ENCODE data around the gene RPGRIP1.
A peak's percentile ranks its signal among the peaks of the same experiment; 100 is the strongest.
"Not testable (repeated sequence)": the region's sequence is repeated elsewhere in the genome, so short reads cannot be mapped to it uniquely, and the experiment has no call there.

RPGRIP1 gene

DNA sequence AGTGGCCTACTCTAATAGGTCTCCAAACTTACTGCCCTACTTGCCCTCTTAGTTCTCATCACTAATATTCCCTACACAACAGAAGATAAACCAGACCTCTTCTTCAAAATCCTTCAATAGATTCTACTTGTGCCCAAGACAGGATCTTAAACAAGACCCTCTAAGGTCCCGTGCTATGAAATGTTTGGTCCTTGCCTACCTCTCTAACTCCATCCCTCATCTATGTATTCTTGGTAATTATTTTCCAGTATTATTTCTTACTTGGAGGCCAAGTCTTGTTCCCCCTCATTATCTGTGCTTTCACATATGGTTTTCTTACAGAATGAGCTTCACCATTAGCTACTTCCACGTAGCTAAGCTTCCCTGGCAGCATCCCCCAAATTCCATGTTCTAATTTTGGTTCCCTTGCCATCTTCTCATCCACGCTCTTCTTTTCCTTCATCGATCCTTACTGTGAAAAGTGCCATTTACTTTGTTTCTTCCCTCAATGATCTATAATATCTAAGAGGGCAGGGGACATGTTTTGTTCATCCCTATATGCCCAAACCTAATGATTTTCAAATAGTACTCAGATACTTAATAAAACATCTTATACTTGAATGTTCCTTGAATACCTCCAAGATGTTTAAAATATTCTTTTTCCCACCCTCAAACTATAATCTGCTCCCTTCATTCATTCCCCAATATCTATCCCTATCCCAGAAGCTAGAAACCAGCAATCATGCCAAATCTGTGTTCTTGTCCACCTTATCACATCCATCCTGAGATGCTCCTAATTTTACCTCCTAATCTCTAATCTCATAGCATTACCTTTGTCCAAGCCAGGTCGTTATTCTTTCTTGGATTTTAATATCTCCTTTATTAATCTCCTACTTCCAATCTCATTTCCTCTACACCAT is 20.7 kb upstream of the RPGRIP1 start:
- no peak for DNase-seq

GRCh38 chr14:21261824-21262223 is 18.1 kb upstream of the RPGRIP1 start:
- no peak for DNase-seq

- no peak for DNase-seq
These were observed 17.5 kb upstream of the RPGRIP1 start for GRCh38 chr14:21262410-21262809.

DNA sequence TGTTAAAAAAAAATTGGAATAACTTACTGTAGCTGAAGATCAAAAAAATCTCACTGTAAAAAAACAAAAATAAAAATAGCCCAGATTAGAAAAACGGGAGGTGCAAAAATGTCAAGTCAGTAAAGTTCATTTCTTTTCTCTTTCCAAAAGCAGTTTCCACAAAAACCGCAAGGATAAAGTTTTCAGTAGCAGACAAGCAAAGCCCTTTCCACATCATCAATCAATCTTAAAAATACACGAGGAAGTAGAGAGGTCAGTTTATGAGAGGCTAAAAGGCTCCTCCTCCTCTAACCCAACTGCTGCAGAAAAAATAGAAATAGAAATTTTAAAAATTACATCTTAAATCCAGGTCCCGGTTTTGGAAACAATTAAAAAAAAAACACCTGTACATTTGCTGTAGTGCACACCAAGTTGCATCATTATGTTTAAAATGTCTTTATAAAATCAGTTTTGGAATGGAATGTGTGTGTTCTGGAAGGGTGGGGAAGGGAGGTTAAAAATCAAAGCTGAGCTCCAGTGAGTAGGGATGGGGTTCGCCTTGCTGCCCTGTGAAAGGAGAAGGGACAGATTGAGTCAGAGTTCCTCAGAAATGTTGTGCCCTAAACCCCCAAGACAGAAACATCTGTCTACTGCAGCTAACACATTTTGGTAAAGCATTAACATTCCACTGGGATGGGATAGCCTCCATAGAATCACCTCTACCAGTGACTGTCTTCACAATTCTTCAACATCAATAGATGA is 16.4 kb upstream of the RPGRIP1 start:
- no peak for DNase-seq

DNA sequence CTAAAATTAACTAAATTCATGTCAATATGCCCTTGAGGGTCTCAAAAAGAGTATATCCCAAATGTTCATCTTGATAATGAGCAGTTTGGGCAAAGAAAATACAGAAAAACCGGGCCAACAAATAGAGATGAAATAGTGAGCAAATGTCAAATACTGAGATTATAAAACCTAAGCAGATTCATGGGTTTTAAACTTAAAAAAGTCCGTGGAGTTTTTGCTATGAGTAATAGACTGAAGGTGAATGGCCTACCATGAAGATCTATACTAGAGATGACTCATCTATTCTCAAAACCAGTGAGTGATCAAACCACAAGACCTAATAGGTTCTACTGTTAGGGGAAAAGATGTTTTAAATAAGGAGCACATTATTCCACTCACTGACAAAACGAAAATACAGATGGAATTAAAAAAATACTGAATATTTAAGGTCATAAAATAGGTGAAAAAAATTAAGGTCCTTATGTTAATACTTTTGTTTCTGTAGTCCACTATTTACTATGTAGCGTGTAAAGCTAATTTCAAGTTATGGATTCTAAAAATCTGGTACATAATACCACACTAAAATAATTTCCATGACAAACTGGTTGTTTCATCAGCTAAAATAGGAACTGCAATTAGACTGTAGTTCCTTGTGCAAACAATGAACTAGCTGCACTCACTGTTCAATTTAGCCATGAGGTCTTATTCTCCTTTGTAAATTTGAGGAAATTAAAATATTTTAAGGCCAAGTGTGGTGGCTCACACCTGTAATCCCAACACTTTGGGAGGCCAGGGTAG is 15.7 kb upstream of the RPGRIP1 start:
- no peak for DNase-seq

GRCh38 chr14:21267431-21267845 is 12.4 kb upstream of the RPGRIP1 start:
- DNase-seq, result no peak

DNA sequence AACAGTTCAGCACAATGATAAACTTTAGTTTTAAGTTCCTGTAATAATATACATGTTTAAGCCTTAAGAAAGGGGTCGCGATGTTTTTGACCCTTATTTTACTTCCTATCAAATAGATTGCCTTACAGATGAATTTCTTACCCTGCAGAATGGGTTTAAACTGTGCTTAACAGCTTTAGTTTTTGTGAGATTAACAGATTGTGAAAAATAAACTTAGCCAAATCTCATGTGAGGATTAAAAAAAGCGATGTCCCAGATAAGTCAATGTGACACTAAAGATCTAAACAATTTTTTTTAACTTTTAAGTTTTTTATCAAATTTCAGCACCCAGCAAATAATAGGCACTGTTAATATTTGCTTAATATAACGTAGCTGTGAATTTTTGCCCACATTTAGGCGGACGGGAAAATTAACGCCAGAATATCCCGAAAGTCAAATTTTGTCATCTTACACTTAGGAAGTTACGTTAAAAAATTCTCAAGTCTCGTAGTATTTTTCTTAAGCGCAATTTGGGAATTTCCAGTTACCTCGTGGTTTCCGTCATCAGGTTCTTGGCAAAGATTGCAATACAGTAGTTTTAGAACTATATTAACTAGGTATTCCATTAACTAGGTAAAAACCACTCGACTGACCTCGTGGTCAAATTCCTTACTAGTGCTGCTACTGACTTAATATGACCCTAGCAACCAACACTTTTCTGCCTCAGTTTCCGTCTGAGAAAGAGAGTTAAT is 11.8 kb upstream of the RPGRIP1 start:
- no peak for DNase-seq

DNA sequence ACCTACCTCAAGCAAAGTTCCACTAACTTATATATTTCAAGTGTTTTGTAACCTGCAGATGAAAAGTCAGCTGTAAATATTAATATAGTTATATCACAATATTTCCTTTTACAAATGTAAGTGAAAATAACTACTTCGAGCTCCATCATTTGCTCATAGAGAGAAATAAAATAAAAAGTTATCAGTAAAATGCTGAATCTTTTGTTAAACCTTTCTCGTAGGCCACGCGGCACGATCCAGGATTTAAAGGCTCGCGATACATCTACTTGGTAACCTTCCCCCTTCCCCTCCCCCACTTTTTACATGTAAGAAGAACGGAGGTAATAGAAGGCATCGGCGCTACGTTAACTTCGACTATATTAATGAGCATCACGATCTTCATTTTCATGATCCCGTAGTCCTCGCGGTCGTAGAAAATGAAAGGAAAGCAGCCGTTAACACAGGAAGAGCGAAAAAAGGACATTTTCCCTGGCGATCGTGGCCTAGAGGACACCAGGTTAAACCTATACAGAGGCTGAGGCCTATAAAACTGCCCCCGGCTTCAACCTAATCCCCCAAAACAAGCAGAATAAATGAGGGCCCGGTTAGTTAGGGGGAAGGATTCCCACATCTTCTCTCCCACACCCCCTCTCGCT is 11.1 kb upstream of the RPGRIP1 start:
- no peak for DNase-seq

GRCh38 chr14:21269252-21270046 is 10.4 kb upstream of the RPGRIP1 start, which contains the start of gene HNRNPC:
Gene HNRNPC, minus strand, starts transcription at chr14:21269442. Its CDS starts 35,249 bp downstream, at chr14:21234193.
- DNase-seq, result peak; percentile 100

DNA sequence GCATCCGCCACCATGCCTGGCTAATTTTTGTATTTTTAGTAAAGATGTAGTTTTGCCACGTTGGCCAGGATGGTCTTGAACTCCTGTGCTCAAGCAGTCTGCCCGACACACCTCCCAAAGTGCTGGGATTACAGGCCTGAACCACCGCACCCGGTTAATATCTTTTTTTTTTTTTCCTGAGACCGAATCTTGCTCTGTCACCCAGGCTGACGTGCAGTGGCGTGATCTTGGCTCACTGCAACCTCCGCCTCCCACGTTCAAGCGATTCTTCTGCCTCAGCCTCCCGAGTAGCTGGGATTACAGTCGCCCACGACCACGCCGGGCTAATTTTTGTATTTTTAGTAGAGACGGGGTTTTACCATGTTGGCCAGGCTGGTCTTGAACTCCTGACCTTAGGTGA is 7.2 kb upstream of the RPGRIP1 start:
- not testable (repeated sequence) for DNase-seq

DNA sequence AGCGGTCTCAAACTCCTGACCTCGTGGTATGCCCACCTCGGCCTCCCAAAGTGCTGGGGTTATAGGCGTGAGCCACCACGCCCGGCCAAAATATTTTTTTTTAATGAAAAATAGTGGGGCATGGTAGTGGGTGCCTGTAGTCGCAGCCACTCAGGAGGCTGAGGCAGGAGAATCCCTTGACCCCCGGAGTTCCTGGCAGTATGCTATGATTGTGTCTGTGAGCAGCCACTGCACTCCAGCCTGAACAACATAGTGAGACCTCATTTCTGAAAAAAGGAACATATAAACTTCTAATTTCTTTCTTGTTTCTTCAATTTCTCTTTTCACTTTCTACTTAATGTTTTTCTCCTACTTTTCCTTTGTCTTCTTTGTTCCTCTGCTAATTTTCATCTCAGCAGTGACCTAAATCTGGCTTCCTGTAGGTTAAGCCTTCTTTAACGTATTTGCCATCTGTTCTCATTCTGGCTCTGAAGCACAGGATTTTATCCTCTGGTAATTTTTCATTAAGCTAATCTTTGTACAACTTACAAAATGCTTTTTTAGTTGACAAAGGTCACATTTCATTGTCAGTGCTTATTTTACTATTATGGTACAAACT is 4.5 kb upstream of the RPGRIP1 start:
- no peak for DNase-seq

DNA sequence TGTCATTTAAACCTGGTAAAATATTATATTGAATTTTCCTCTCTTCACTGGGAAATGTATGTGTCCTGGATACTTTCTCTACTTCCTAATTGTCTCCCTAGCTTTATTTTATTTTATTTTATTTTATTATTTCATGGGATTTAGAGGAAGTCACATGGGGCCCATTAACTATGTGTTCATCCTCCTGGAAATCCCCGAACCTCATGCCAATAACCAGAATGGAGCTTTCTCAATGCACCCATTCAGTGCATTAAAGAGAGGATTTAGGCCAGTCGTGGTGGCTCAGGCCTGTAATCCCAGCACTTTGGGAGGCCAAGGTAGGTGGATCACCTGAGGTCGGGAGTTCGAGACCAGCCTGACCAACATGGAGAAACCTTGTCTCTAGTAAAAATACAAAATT is 1.3 kb upstream of the RPGRIP1 start:
- no peak for DNase-seq

GRCh38 chr14:21281917-21282316 is 2.0 kb downstream of the RPGRIP1 start:
- DNase-seq, result not testable (repeated sequence)

- not testable (repeated sequence) for DNase-seq
These were observed 6.6 kb downstream of the RPGRIP1 start for GRCh38 chr14:21286516-21286915.

DNA sequence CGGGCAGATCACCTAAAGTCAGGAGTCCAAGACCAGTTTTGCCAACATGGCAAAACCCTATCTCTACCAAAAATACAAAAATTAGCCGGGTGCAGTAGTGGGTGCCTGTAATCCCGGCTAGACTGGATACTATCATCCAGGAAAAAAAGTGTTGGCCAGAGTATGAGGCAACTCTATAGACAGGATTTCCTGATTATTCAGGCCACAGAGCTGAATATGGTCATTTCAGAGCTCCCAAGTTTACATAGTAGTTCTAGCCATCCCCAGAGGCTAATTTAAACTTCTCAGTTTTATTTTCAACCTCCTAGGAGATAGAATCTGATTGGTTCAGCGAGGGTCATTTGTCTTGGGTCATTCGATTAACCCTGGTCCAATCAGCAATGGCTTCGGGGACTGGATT is 7.3 kb downstream of the RPGRIP1 start:
- no peak for DNase-seq

- DNase-seq, result not testable (repeated sequence)
These were observed 14.1 kb downstream of the RPGRIP1 start for GRCh38 chr14:21294026-21294425.

DNA sequence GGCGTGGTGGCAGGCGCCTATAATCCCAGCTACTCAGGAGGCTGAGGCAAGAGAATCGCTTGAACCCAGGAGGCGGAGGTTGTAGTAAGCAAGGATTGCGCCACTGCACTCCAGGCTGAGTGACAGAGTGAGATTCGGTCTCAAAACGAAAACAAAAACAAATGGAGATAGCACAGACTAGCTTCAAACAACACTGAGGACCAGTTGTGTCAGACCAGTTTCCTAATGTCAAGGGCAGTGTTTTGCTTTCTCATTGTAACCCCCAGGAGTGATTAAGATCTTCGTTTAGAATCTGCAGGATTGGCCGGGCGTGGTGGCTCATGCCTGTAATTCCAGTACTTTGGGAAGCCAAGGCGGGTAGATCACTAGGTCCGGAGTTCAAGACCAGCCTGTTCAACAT is 18.5 kb downstream of the RPGRIP1 start:
- DNase-seq, result no peak

- DNase-seq, result no peak
These were observed 19.8 kb downstream of the RPGRIP1 start for GRCh38 chr14:21299562-21300130.

GRCh38 chr14:21300892-21301291 is 21.0 kb downstream of the RPGRIP1 start:
- DNase-seq, result no peak
